WTC11 (cell line): Measurements from ENCODE around the gene ORM2. TPM values are rescaled to one million over a fixed set of nuclear protein-coding genes. Genes with fewer than 3 reads are reported as not detected.

Experiments
- ATAC-seq: fragments of 200-7000 bp; cut with Tn5 transposase; 2 replicates; pipeline ENCODE4 v1.10.0; 2021; ENCODE audit warnings: mild to moderate bottlenecking, moderate library complexity
- CTCF ChIA-PET: fragments of 300-600 bp; sonication (Branson Sonifier 250); formaldehyde crosslinking; loops from one replicate; lab custom pipeline; 2021; ENCODE audit warnings: antibody characterized with exemption; lab: Charles Lee
- POLR2A ChIA-PET: fragments of 350-600 bp; sonication (Branson Sonifier 250); formaldehyde crosslinking; loops from one replicate; lab custom pipeline; 2021; ENCODE audit warnings: antibody characterized with exemption; lab: Charles Lee
- DNase-seq: peaks from one replicate; pipeline ENCODE4 v3.0.0; 2021; ENCODE audit warnings: low spot score
- H3K27ac Mint-ChIP-seq: 2 replicates; pipeline ENCODE4 v1.8.0; 2021; ENCODE audit warnings: mixed read lengths
- H3K27me3 Mint-ChIP-seq: 2 replicates; pipeline ENCODE4 v1.8.0; 2021; ENCODE audit warnings: low read depth, mild to moderate bottlenecking, moderate library complexity, mixed read lengths
- H3K36me3 Mint-ChIP-seq: 2 replicates; pipeline ENCODE4 v1.8.0; 2021; ENCODE audit warnings: mixed read lengths
- H3K4me1 Mint-ChIP-seq: 2 replicates; pipeline ENCODE4 v1.8.0; 2022; ENCODE audit warnings: mixed read lengths
- H3K4me3 Mint-ChIP-seq: 2 replicates; pipeline ENCODE4 v1.8.0; 2021; ENCODE audit warnings: mild to moderate bottlenecking, moderate library complexity, mixed read lengths
- H3K9me3 Mint-ChIP-seq: 2 replicates; pipeline ENCODE4 v1.8.0; 2021; ENCODE audit warnings: mixed read lengths
- GABPB1 ChIP-seq: sonication (generic); formaldehyde crosslinking; IDR thresholded peaks from 2 replicates; pipeline ENCODE4 v1.8.1; 2023; ENCODE audit warnings: mild to moderate bottlenecking, missing genetic modification reagents
- HMGA2 ChIP-seq: fragments of 250-450 bp; sonication (Bioruptor Pico); IDR thresholded peaks from 2 replicates; pipeline ENCODE4 v1.4.0; 2021; ENCODE audit warnings: mild to moderate bottlenecking, moderate library complexity
- MYBL2 ChIP-seq: sonication (generic); formaldehyde crosslinking; IDR thresholded peaks from 2 replicates; pipeline ENCODE4 v1.8.1; 2023; ENCODE audit warnings: mild to moderate bottlenecking, moderate library complexity, missing genetic modification reagents
- PRRX2 ChIP-seq: fragments of 250-450 bp; sonication (Bioruptor Pico); IDR thresholded peaks from 2 replicates; pipeline ENCODE4 v1.8.0; 2021; ENCODE audit warnings: mild to moderate bottlenecking
- RORB ChIP-seq: fragments of 250-450 bp; sonication (Bioruptor Pico); IDR thresholded peaks from 2 replicates; pipeline ENCODE4 v1.9.0; 2021; ENCODE audit warnings: mild to moderate bottlenecking
- SMAD4 ChIP-seq: sonication (generic); formaldehyde crosslinking; IDR thresholded peaks from 2 replicates; pipeline ENCODE4 v1.8.0; 2022; ENCODE audit warnings: mild to moderate bottlenecking, missing genetic modification reagents
- TEAD1 ChIP-seq: sonication (generic); formaldehyde crosslinking; IDR thresholded peaks from 2 replicates; pipeline ENCODE4 v1.8.0; 2022; ENCODE audit warnings: mild to moderate bottlenecking, missing genetic modification reagents
- ZNF138 ChIP-seq: sonication (generic); formaldehyde crosslinking; conservative IDR thresholded peaks from 2 replicates; pipeline ENCODE4 v1.8.1; 2022; ENCODE audit warnings: mild to moderate bottlenecking, moderate library complexity, missing genetic modification reagents
- total RNA-seq: library from RNA; stranded (reverse); gene quantifications from 3 replicates; pipeline ENCODE4 v1.2.3, GENCODE V29; 2021
- TF ChIP-seq, protein P1 (sequence below): sonication (generic); formaldehyde crosslinking; IDR thresholded peaks from 2 replicates; pipeline ENCODE4 v1.8.0; 2022; ENCODE audit warnings: mild to moderate bottlenecking, missing genetic modification reagents
- TF ChIP-seq, protein P2 (sequence below): sonication (generic); formaldehyde crosslinking; IDR thresholded peaks from 2 replicates; pipeline ENCODE4 v1.8.1; 2023; ENCODE audit warnings: mild to moderate bottlenecking, missing genetic modification reagents, moderate library complexity
- TF ChIP-seq, protein P3 (sequence below): sonication (generic); formaldehyde crosslinking; conservative IDR thresholded peaks from 2 replicates; pipeline ENCODE4 v1.8.1; 2022; ENCODE audit warnings: mild to moderate bottlenecking, missing genetic modification reagents
- TF ChIP-seq, protein P4 (sequence below): sonication (generic); formaldehyde crosslinking; IDR thresholded peaks from 2 replicates; pipeline ENCODE4 v1.8.1; 2023; ENCODE audit warnings: mild to moderate bottlenecking, missing genetic modification reagents, moderate library complexity
- TF ChIP-seq, protein P5 (sequence below): sonication (generic); formaldehyde crosslinking; IDR thresholded peaks from 2 replicates; pipeline ENCODE4 v1.8.1; 2023; ENCODE audit warnings: mild to moderate bottlenecking, missing genetic modification reagents
- TF ChIP-seq, protein P6 (sequence below): sonication (generic); formaldehyde crosslinking; IDR thresholded peaks from 2 replicates; pipeline ENCODE4 v1.8.0; 2023; ENCODE audit warnings: missing genetic modification reagents
- TF ChIP-seq, protein P7 (sequence below): fragments of 250-450 bp; sonication (Bioruptor Pico); IDR thresholded peaks from 2 replicates; pipeline ENCODE4 v1.9.0; 2021; ENCODE audit warnings: mild to moderate bottlenecking
- TF ChIP-seq, protein P8 (sequence below): sonication (generic); formaldehyde crosslinking; IDR thresholded peaks from 2 replicates; pipeline ENCODE4 v1.8.0; 2023; ENCODE audit warnings: missing genetic modification reagents, mild to moderate bottlenecking, borderline replicate concordance
- TF ChIP-seq, protein P9 (sequence below): fragments of 250-450 bp; sonication (Bioruptor Pico); IDR thresholded peaks from 2 replicates; pipeline ENCODE4 v1.9.0; 2021; ENCODE audit warnings: mild to moderate bottlenecking, borderline replicate concordance

The ORM2 gene
- total RNA-seq, 1 experiment from 2014 or later: 1.6 TPM

DNA sequence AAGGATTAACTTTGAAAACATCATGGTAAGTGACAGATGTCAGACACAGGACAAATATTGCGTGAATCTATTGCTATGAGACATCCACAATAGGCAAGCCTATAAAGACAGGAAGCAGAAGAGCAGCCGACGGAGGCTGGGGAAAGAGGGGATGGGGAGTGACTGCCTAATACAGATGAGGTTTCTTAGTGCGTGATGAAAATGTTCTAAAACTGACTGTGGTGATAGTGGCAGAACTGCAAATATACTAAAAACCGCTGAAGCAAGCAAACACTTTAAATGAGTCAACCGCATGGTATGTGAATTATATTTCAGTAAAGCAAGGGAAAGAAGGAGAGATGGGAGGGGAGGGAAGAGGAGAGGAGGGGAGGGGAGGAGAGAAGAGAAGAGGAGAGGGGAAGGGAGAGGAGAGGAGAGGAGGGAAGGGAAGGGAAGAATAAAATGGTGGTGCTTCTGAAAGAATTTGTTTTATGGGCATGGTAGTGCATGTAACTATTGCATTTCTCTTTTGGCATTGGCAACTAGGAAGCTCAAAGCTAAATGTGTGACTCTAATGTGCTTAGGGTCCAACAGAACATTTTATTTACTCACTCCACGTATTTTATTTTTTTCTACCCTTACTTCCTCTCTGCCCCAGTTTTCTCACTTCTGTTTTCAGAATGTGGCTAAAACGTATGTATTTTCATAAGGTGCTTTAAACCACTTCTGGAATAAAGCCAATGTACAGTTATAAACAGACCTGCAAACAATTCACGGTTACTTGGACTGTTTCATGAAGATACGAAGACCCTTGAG is 36.9 kb downstream of the ORM2 start:
- peaks cover 34% of the 10 kb centered on the region for H3K4me1 Mint-ChIP-seq
- POLR2A ChIA-PET: no interaction called here
- no peak overlapping the region for H3K4me3 Mint-ChIP-seq
- H3K27me3 Mint-ChIP-seq: no peaks in the 10 kb centered on the region
- no peak for ATAC-seq
- CTCF ChIA-PET: no interaction called here
- H3K36me3 Mint-ChIP-seq: peaks cover 21% of the 10 kb centered on the region
- H3K9me3 Mint-ChIP-seq: no peaks in the 10 kb centered on the region
- no peak for DNase-seq
- TF ChIP-seq, protein P1, sequence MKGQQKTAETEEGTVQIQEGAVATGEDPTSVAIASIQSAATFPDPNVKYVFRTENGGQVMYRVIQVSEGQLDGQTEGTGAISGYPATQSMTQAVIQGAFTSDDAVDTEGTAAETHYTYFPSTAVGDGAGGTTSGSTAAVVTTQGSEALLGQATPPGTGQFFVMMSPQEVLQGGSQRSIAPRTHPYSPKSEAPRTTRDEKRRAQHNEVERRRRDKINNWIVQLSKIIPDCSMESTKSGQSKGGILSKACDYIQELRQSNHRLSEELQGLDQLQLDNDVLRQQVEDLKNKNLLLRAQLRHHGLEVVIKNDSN (CRISPR knock-in tag): no peak
- no peak for TF ChIP-seq SMAD4 (CRISPR knock-in tag)
- TF ChIP-seq, protein P2, sequence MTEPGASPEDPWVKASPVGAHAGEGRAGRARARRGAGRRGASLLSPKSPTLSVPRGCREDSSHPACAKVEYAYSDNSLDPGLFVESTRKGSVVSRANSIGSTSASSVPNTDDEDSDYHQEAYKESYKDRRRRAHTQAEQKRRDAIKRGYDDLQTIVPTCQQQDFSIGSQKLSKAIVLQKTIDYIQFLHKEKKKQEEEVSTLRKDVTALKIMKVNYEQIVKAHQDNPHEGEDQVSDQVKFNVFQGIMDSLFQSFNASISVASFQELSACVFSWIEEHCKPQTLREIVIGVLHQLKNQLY (CRISPR knock-in tag): no peak
- TF ChIP-seq, protein P3, sequence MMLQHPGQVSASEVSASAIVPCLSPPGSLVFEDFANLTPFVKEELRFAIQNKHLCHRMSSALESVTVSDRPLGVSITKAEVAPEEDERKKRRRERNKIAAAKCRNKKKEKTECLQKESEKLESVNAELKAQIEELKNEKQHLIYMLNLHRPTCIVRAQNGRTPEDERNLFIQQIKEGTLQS: no peak
- no peak for TF ChIP-seq ZNF138 (CRISPR knock-in tag)
- TF ChIP-seq, protein P4, sequence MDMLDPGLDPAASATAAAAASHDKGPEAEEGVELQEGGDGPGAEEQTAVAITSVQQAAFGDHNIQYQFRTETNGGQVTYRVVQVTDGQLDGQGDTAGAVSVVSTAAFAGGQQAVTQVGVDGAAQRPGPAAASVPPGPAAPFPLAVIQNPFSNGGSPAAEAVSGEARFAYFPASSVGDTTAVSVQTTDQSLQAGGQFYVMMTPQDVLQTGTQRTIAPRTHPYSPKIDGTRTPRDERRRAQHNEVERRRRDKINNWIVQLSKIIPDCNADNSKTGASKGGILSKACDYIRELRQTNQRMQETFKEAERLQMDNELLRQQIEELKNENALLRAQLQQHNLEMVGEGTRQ: no peak
- no peak for TF ChIP-seq MYBL2
- H3K27ac Mint-ChIP-seq: no peak overlapping the region

DNA sequence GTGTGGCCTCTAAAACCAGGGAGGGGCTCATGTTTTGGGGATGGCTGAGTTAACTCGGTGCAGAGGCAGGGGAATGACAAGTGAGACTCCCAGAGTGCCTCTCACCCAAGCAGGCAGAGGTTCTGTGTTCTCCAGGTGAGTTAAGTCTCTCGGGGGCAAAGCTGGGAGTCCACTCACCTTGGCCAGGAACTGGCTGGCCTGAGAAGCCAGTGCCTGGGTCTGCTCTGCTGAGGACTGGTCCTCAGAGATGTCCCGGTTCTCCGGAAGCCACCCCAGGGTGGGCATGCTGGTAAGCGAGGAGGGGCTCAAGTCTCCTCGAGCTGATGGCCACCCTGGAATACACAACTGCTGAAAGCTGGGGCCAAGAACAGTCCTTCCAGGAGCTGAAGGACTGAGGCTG is 37.7 kb downstream of the ORM2 start:
- no peaks in the 10 kb centered on the region for H3K9me3 Mint-ChIP-seq
- no peak overlapping the region for H3K4me3 Mint-ChIP-seq
- no peak overlapping the region for H3K27ac Mint-ChIP-seq
- peaks cover 17% of the 10 kb centered on the region for H3K36me3 Mint-ChIP-seq
- no peak for ATAC-seq
- TF ChIP-seq, protein P5, sequence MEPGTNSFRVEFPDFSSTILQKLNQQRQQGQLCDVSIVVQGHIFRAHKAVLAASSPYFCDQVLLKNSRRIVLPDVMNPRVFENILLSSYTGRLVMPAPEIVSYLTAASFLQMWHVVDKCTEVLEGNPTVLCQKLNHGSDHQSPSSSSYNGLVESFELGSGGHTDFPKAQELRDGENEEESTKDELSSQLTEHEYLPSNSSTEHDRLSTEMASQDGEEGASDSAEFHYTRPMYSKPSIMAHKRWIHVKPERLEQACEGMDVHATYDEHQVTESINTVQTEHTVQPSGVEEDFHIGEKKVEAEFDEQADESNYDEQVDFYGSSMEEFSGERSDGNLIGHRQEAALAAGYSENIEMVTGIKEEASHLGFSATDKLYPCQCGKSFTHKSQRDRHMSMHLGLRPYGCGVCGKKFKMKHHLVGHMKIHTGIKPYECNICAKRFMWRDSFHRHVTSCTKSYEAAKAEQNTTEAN (CRISPR knock-in tag): no peak
- TF ChIP-seq HMGA2 (CRISPR knock-in tag): no peak
- TF ChIP-seq PRRX2 (CRISPR knock-in tag): no peak
- TF ChIP-seq SMAD4 (CRISPR knock-in tag): no peak
- TF ChIP-seq, protein P6, sequence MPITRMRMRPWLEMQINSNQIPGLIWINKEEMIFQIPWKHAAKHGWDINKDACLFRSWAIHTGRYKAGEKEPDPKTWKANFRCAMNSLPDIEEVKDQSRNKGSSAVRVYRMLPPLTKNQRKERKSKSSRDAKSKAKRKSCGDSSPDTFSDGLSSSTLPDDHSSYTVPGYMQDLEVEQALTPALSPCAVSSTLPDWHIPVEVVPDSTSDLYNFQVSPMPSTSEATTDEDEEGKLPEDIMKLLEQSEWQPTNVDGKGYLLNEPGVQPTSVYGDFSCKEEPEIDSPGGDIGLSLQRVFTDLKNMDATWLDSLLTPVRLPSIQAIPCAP (CRISPR knock-in tag): no peak
- no peak for TF ChIP-seq GABPB1 (CRISPR knock-in tag)
- TF ChIP-seq, protein P7, sequence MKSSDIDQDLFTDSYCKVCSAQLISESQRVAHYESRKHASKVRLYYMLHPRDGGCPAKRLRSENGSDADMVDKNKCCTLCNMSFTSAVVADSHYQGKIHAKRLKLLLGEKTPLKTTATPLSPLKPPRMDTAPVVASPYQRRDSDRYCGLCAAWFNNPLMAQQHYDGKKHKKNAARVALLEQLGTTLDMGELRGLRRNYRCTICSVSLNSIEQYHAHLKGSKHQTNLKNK (CRISPR knock-in tag): no peak
- no peak for TF ChIP-seq TEAD1 (CRISPR knock-in tag)
- TF ChIP-seq, protein P8, sequence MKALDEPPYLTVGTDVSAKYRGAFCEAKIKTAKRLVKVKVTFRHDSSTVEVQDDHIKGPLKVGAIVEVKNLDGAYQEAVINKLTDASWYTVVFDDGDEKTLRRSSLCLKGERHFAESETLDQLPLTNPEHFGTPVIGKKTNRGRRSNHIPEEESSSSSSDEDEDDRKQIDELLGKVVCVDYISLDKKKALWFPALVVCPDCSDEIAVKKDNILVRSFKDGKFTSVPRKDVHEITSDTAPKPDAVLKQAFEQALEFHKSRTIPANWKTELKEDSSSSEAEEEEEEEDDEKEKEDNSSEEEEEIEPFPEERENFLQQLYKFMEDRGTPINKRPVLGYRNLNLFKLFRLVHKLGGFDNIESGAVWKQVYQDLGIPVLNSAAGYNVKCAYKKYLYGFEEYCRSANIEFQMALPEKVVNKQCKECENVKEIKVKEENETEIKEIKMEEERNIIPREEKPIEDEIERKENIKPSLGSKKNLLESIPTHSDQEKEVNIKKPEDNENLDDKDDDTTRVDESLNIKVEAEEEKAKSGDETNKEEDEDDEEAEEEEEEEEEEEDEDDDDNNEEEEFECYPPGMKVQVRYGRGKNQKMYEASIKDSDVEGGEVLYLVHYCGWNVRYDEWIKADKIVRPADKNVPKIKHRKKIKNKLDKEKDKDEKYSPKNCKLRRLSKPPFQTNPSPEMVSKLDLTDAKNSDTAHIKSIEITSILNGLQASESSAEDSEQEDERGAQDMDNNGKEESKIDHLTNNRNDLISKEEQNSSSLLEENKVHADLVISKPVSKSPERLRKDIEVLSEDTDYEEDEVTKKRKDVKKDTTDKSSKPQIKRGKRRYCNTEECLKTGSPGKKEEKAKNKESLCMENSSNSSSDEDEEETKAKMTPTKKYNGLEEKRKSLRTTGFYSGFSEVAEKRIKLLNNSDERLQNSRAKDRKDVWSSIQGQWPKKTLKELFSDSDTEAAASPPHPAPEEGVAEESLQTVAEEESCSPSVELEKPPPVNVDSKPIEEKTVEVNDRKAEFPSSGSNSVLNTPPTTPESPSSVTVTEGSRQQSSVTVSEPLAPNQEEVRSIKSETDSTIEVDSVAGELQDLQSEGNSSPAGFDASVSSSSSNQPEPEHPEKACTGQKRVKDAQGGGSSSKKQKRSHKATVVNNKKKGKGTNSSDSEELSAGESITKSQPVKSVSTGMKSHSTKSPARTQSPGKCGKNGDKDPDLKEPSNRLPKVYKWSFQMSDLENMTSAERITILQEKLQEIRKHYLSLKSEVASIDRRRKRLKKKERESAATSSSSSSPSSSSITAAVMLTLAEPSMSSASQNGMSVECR (CRISPR knock-in tag): no peak
- TF ChIP-seq, protein P9, sequence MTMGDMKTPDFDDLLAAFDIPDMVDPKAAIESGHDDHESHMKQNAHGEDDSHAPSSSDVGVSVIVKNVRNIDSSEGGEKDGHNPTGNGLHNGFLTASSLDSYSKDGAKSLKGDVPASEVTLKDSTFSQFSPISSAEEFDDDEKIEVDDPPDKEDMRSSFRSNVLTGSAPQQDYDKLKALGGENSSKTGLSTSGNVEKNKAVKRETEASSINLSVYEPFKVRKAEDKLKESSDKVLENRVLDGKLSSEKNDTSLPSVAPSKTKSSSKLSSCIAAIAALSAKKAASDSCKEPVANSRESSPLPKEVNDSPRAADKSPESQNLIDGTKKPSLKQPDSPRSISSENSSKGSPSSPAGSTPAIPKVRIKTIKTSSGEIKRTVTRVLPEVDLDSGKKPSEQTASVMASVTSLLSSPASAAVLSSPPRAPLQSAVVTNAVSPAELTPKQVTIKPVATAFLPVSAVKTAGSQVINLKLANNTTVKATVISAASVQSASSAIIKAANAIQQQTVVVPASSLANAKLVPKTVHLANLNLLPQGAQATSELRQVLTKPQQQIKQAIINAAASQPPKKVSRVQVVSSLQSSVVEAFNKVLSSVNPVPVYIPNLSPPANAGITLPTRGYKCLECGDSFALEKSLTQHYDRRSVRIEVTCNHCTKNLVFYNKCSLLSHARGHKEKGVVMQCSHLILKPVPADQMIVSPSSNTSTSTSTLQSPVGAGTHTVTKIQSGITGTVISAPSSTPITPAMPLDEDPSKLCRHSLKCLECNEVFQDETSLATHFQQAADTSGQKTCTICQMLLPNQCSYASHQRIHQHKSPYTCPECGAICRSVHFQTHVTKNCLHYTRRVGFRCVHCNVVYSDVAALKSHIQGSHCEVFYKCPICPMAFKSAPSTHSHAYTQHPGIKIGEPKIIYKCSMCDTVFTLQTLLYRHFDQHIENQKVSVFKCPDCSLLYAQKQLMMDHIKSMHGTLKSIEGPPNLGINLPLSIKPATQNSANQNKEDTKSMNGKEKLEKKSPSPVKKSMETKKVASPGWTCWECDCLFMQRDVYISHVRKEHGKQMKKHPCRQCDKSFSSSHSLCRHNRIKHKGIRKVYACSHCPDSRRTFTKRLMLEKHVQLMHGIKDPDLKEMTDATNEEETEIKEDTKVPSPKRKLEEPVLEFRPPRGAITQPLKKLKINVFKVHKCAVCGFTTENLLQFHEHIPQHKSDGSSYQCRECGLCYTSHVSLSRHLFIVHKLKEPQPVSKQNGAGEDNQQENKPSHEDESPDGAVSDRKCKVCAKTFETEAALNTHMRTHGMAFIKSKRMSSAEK (CRISPR knock-in tag): no peak
- TF ChIP-seq RORB (CRISPR knock-in tag): no peak
- no peaks in the 10 kb centered on the region for H3K27me3 Mint-ChIP-seq
- H3K4me1 Mint-ChIP-seq: peaks cover 42% of the 10 kb centered on the region
- CTCF ChIA-PET: interaction anchor here (1.4 kb wide), 1 partner anchor 38 kb away, joined by 3 read pairs; no protein-coding TSS in a partner anchor
- POLR2A ChIA-PET: no interaction called here
- no peak for DNase-seq
